ENCODE results near the gene ZNF474.

The ZNF474 gene

GRCh38 chr5:122200450-122200849 lies 71.1 kb downstream of the ZNF474 start:
- no peak for TF ChIP-seq CTCF (IDR thresholded peaks at IDR 0.05; ENCODE audit: borderline replicate concordance, insufficient read depth, low read depth, low read length)
- no peak overlapping the region for H3K4me3 ChIP-seq (ENCODE audit: low read depth, low read length)

DNA sequence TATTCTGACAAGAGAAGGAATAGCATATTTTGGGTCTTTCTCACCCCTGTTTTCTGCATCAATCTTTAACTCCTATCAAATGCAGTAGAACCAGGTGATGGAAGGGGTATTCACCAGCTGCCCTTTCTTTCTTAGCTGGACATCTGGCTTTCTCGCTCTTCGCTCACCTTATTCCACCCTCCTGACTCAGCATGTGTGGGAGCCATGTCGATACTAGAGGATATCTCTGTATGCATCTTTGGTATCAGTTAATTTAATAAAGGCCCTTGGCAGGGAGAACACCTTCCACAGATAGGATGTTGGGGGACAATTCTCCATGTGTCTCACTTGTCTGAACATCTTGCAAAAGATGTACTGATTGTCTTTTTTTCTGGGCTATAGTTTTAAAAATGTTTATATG lies 71.5 kb downstream of the ZNF474 start:
- no peak for TF ChIP-seq CTCF (IDR thresholded peaks at IDR 0.05; ENCODE audit: borderline replicate concordance, insufficient read depth, low read depth, low read length)
- H3K4me3 ChIP-seq (ENCODE audit: low read depth, low read length): no peak overlapping the region

DNA sequence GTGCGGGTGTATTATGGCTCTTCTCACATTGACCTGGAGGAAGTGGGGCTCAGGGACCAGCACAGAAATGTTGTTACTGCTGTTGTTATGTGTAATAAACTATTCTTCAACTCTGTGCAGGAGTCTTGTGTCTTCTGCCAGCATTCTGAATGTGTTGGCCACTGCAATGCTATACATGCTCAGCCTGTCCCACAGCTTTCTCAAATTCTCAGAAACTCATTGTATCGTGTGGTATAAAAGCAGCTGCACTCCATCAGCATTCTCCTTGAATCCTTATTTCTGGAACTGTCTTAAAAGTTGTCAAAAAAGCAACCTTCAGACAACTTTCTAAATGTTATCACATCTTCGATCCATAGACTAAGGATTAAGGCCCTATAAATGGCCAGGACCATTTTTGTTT lies 72.0 kb downstream of the ZNF474 start:
- no peak for TF ChIP-seq CTCF (IDR thresholded peaks at IDR 0.05; ENCODE audit: borderline replicate concordance, insufficient read depth, low read depth, low read length)
- no peak overlapping the region for H3K4me3 ChIP-seq (ENCODE audit: low read depth, low read length)

GRCh38 chr5:122202952-122203351 lies 73.6 kb downstream of the ZNF474 start:
- no peak overlapping the region for H3K4me3 ChIP-seq (ENCODE audit: low read depth, low read length)
- no peak for TF ChIP-seq CTCF (IDR thresholded peaks at IDR 0.05; ENCODE audit: borderline replicate concordance, insufficient read depth, low read depth, low read length)

Data from GM12875 (cell line).